DOHH2 (cell line): Measurements from ENCODE around the gene SDHAF1.

Experiments
- H3F3A ChIP-seq: fragments of 200-600 bp; sonication (generic), shearing (Covaris generic); 2 replicates; pipeline ENCODE4 v1.6.0; 2016; ENCODE audit warnings: antibody characterized with exemption, mild to moderate bottlenecking; ENCODE audit not compliant: control insufficient read depth, insufficient read depth
- H3K27ac ChIP-seq: fragments of 200-600 bp; sonication (generic); 2 replicates; pipeline ENCODE4 v1.5.1; 2014; ENCODE audit warnings: low read depth, mild to moderate bottlenecking, low read length, moderate library complexity
- H3K27me3 ChIP-seq: fragments of 200-600 bp; sonication (generic); 2 replicates; pipeline ENCODE4 v1.6.1; 2014; ENCODE audit warnings: mild to moderate bottlenecking, low read length, mixed read lengths; ENCODE audit not compliant: control insufficient read depth
- H3K36me3 ChIP-seq: fragments of 200-600 bp; sonication (generic); 2 replicates; pipeline ENCODE4 v1.6.1; 2014; ENCODE audit warnings: mild to moderate bottlenecking, low read length, moderate library complexity, mixed read lengths; ENCODE audit not compliant: control insufficient read depth
- H3K4me1 ChIP-seq: fragments of 200-600 bp; sonication (generic); 2 replicates; pipeline ENCODE4 v1.6.1; 2014; ENCODE audit warnings: mild to moderate bottlenecking, low read length, mixed read lengths; ENCODE audit not compliant: control insufficient read depth
- H3K4me2 ChIP-seq: fragments of 200-600 bp; sonication (generic); 2 replicates; pipeline ENCODE4 v1.6.0; 2014; ENCODE audit warnings: mild to moderate bottlenecking, low read length, moderate library complexity
- H3K4me3 ChIP-seq: fragments of 200-600 bp; sonication (generic); 2 replicates; pipeline ENCODE4 v1.5.1; 2014; ENCODE audit warnings: mild to moderate bottlenecking, low read length, mixed read lengths
- H3K79me2 ChIP-seq: fragments of 200-600 bp; sonication (generic); 2 replicates; pipeline ENCODE4 v1.6.1; 2014; ENCODE audit warnings: mild to moderate bottlenecking, low read length, mixed read lengths; ENCODE audit not compliant: control insufficient read depth
- H3K9me2 ChIP-seq: fragments of 200-600 bp; sonication (generic); replicated peaks from 2 replicates; pipeline ENCODE4 v1.6.1; 2014; ENCODE audit warnings: mild to moderate bottlenecking, low read length, mixed read lengths; ENCODE audit not compliant: control insufficient read depth
- H3K9me3 ChIP-seq: fragments of 200-600 bp; sonication (generic); 2 replicates; pipeline ENCODE4 v1.6.1; 2014; ENCODE audit warnings: antibody characterized with exemption, low read length, mixed read lengths; ENCODE audit not compliant: control insufficient read depth, insufficient read depth
- H4K20me1 ChIP-seq: fragments of 200-600 bp; sonication (generic); 2 replicates; pipeline ENCODE4 v1.6.0; 2014; ENCODE audit warnings: low read depth, mild to moderate bottlenecking, antibody characterized with exemption, low read length, moderate library complexity; ENCODE audit not compliant: control insufficient read depth, insufficient read depth
- EZH2phosphoT487 ChIP-seq: fragments of 200-600 bp; sonication (generic); IDR thresholded peaks from 2 replicates; pipeline ENCODE4 v1.6.1; 2017; ENCODE audit warnings: borderline replicate concordance, mild to moderate bottlenecking, antibody characterized with exemption, low read length, moderate library complexity, mixed read lengths
- TF ChIP-seq, protein P1 (sequence below): fragments of 200-600 bp; sonication (generic); IDR thresholded peaks from one replicate; pipeline ENCODE4 v1.5.1; 2014; ENCODE audit warnings: antibody characterized with exemption, mild to moderate bottlenecking, low read depth, low read length; ENCODE audit not compliant: poor library complexity, severe bottlenecking

Gene SDHAF1

GRCh38 chr19:36008336-36008978 lies 13.5 kb downstream of the SDHAF1 start, which contains the start of gene SYNE4:
Gene SYNE4, minus strand, starts transcription at chr19:36008813. Its CDS starts 132 bp downstream, at chr19:36008681.
- no peak within 1 kb of the TSS for H3K4me3 ChIP-seq

DNA sequence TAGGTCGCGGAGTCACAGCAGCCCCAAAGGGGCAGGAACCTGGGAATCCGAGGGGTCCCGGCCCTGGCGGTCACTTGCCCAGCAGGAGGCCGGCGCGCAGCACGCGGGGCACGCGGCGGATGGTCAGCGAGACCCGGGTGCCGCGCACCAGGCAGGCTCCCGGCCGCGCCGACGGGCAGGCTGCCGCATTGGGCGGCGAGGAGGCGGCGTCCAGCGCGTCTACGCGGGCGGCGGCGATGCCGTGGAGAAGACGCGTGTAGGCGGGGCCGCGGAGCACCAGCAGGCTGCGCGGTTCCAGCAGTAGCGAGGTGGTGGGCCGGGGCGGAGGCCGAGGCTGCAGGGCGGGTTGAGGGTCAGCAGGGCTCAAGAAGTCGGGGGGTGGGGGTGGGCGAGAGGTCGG lies 14.2 kb downstream of the SDHAF1 start:
- 0 out of 2 replicates have a peak, but pooled peaks cover 5% of the 10 kb centered on the region for H3F3A ChIP-seq
- no peaks in the 10 kb centered on the region for H4K20me1 ChIP-seq
- no peaks in the 10 kb centered on the region for H3K36me3 ChIP-seq
- no peak overlapping the region for H3K4me2 ChIP-seq
- H3K27ac ChIP-seq: no peak overlapping the region
- no peak for TF ChIP-seq EZH2phosphoT487
- TF ChIP-seq, protein P1, sequence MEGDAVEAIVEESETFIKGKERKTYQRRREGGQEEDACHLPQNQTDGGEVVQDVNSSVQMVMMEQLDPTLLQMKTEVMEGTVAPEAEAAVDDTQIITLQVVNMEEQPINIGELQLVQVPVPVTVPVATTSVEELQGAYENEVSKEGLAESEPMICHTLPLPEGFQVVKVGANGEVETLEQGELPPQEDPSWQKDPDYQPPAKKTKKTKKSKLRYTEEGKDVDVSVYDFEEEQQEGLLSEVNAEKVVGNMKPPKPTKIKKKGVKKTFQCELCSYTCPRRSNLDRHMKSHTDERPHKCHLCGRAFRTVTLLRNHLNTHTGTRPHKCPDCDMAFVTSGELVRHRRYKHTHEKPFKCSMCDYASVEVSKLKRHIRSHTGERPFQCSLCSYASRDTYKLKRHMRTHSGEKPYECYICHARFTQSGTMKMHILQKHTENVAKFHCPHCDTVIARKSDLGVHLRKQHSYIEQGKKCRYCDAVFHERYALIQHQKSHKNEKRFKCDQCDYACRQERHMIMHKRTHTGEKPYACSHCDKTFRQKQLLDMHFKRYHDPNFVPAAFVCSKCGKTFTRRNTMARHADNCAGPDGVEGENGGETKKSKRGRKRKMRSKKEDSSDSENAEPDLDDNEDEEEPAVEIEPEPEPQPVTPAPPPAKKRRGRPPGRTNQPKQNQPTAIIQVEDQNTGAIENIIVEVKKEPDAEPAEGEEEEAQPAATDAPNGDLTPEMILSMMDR: no peak
- H3K79me2 ChIP-seq: peaks cover 10% of the 10 kb centered on the region
- H3K27me3 ChIP-seq: no peaks in the 10 kb centered on the region
- H3K9me2 ChIP-seq: no peaks in the 10 kb centered on the region
- H3K4me1 ChIP-seq: peaks cover 9% of the 10 kb centered on the region
- no peaks in the 10 kb centered on the region for H3K9me3 ChIP-seq
- no peak overlapping the region for H3K4me3 ChIP-seq

More at GRCh38 chr19:36008336-36008978, 13.5 kb downstream of the SDHAF1 start, which contains the start of gene SYNE4:
- no peak for TF ChIP-seq EZH2phosphoT487
- TF ChIP-seq, protein P1: no peak
- no peak within 1 kb of the TSS for H3K27ac ChIP-seq
- H4K20me1 ChIP-seq: no peaks in the 10 kb centered on the region
- 0 out of 2 replicates have a peak, but pooled peaks cover 5% of the 10 kb centered on the region for H3F3A ChIP-seq
- no peaks in the 10 kb centered on the region for H3K36me3 ChIP-seq
- H3K27me3 ChIP-seq: no peaks in the 10 kb centered on the region
- H3K79me2 ChIP-seq: peaks cover 6% of the 10 kb centered on the region
- no peaks in the 10 kb centered on the region for H3K9me2 ChIP-seq
- H3K4me1 ChIP-seq: peaks cover 8% of the 10 kb centered on the region
- no peak within 1 kb of the TSS for H3K4me2 ChIP-seq
- H3K9me3 ChIP-seq: no peaks in the 10 kb centered on the region

GRCh38 chr19:36009633-36010379 lies 14.8 kb downstream of the SDHAF1 start:
- Histone ChIP-seq H3K27ac (no peak overlapping the region), H4K20me1 (no peaks in the 10 kb centered on the region), H3K27me3 (no peaks in the 10 kb centered on the region), H3K9me3 (no peaks in the 10 kb centered on the region), H3K4me3 (no peak overlapping the region), H3F3A (0 out of 2 replicates have a peak, but pooled peaks cover 5% of the 10 kb centered on the region), H3K4me1 (peaks cover 10% of the 10 kb centered on the region), H3K79me2 (peaks cover 14% of the 10 kb centered on the region), H3K9me2 (no peaks in the 10 kb centered on the region), H3K36me3 (no peaks in the 10 kb centered on the region), H3K4me2 (no peak overlapping the region)
- TF ChIP-seq, protein P1: no peak
- TF ChIP-seq EZH2phosphoT487: no peak
